ENCODE results near the gene E2F3.

E2F3 gene

DNA sequence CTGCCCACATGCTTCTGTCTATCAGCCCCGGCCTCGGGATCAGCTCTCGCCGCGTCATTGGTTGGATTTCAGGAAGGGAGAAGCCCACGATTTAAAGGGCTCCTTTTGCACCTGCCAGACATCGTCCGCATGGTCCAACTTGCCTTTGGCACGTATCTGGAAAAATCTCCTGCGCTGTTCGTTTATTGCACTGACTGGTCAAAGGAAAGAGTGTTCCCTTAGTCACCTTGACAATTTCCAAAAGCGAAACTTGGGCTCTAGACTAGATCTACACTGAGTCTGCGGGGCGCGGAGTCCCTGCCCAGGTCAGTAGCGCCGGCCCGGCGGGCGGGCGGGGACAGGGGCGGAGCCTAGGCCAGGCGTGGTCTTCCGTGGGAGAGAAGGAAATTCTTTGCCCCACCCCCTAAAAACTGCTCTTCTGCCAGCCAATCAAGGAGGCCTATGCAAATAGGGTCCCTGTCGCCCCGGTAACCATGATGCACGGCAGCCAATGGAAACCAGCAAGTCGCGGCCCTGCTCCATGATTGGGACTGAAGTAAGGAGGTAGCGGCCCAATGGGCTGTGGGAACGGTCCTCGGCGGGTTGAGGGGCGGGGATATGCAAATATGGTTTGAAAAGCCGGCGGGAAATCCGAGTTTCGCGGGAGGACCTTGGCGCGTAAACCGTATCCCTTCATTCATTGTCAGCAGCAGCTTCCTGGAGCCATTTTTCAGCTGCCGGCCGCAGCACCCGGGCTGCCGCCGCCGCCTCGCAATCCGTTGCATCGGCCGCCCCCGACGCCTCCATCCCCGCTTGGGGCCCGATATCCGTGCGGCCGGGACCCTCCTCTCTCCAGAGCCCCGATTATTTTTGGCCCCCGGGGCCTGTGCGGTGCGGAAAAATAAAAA lies at the start of gene E2F3:
E2F3 (plus strand) TSS at position 675 of the 887 bp plus-strand sequence. CDS start 354 bp downstream, outside the sequence.
- peak; percentile 99 for DNase-seq

DNA sequence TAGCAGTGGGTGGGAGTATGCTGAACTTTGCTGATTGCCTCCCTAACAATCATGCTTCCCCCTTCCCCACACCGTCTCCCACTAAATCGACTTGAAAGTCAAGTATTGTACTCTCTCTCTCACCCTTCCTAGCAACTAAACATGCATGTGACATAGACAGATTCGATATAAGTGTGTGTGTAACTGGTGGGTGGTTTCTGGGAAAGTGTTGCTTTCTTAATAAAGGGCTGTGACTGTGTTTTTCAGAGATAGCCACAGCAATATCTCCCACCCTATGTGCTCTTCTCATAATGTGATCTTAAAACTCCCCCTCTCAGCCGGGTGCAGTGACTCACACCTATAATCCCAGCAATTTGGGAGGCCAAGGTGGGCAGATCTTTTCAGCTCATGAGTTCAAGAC lies 49.3 kb upstream of the E2F3 start:
- DNase-seq: no peak

DNA sequence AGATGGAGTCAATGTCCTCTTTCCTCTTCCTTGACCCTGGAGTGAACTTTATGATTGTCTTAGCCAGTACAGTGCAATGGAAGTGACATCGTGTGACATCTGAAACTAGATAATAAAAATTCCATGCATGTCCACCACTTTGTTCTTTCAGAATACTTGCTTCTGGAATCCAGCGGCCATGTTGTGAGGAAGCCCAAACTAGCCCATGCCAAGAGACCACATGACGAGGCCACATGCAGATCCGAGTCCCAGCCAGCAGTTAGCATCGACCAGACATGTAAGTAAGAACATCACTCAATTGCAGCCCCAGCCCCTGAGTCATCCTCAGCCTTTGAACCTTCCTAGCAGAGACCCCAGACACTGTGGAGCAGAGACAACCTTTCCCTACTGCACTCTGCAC lies 48.5 kb upstream of the E2F3 start:
- DNase-seq: no peak

DNA sequence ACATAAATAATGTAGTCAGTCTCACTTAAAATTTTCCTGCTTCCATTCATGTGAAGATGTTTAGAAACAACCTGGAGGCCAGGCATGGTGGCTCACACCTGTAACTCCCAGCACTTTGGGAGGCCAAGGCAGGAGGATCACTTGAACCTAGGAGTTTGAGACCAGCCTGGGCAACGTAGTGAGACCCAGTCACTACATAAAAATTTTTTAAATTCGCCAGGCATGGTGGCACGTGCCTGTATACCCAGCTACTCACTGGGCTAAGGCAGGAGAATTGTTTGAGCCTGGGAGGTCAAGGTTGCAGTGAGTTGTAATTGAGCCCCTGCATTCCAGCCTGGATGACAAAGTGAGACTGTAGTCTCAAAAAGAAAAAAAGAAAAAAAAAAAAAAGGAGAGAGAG lies 47.3 kb upstream of the E2F3 start:
- DNase-seq: no peak

DNA sequence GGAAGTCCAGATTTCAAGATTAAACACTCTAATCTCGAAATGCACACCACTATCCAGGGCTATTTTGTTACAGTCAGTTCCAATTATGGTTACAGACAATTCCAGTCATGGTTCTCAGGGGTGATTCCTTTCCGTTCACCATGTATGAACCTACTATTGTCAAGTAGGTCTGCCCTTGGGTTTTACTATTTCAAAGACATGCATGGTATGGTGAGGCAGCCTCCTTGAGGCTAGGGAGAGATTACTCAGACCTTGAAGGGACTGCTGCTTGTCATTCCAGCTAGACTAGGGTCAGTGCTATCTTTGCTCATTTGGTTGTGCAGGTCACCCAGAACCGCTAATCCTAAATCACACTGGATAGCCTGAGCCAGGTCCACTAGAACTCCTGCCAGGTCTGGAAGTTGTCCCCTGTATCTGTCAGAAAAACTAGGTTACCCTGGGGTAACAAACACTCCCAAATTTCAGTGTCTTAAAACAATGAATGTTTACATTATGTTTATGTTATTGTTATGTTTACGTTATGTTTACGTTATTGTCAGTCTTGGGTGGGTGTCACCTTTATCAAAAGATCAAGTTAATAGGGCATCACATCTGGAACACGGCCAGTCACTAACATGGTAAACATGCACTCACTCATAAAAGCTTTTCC lies 41.1 kb upstream of the E2F3 start:
- no peak for DNase-seq

DNA sequence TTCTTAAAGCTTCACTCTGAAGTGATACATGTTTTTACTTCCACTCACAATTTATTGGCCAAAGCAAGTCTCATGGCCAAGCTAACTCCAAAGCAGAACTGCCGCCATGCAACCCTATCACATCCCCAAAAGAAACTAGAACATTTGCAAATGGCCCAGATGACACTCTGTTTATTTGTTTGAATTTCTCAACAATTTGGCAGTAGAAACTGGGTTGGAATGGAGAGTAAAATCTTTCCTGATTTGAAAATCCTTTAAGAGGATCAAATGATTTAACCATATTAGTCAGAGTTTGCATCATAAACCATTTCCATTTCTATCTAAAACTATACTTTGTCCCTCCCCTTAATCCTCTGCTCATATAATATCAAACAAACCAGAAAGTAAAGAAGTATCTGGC lies 39.1 kb upstream of the E2F3 start:
- DNase-seq: no peak

DNA sequence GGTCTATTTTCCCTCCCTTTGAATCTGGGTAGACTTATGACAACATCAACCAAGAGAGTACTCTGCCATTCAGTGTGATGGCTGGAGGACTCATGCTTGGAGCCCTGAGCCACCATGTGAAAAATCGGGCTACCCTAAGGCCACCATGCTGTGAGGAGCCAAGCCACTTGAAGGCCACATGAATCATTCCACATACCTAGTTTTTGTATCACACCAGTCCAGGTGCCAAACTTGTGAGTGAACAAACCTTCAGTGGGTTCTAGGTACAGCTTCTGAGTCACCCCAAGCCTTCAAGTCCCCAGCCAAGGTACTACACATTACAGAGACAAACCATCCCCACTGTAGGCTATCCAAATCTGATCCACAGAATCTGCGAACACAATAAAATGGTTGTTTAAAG lies 37.4 kb upstream of the E2F3 start:
- DNase-seq: no peak

DNA sequence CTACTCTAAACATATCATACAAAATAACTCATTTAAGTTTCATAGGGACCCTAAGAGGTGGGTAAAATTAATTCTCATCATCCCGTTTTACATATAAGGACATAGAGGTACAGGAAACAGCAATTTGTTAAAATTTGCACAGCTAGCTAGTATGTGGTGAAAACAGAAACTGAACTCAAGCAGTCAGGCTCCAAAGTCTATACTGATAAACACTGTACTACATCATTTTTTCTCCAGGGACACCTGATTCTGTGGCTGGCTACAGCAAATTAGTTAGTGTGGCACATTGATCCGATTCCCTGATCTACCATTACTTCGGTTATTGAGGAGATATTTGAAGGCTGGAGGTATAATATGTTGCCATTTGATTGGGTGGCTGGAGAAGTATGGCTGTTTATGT lies 36.2 kb upstream of the E2F3 start:
- DNase-seq: no peak

DNA sequence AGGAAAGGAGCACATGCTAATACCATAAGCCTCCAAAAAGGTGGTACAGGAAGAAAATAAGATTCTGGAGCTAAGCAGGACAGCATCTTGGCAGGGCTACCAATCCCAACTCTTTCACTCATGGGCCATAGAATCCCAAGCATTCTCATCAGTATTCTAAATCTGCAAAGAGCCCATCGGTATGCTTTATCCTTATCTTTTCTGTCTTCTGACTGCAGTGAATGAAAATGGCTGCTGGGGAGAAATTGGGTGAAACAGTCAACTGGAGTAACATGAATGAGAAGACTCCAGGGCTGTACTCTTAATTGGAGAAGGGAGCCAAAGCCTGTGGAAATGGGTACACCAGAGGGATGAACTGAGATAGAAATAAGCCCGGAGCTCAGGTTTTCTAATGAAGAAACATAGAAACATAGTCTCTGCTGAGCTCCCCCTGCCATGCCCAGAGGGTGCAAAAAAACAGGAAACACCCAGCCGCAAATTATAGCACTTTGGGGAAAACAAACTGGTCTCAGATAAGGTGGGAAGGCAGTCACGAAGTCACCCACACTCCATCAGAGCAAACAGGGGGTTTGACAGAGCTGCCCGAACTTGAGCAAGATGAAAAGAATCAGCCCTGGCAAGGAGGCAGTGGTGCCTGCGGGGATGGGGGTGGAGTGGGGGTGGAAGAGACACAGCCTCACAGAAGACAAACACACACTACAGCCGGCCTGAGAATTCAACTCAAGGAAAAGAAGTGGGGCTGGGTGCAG lies 35.4 kb upstream of the E2F3 start:
- DNase-seq: peak; percentile 62

DNA sequence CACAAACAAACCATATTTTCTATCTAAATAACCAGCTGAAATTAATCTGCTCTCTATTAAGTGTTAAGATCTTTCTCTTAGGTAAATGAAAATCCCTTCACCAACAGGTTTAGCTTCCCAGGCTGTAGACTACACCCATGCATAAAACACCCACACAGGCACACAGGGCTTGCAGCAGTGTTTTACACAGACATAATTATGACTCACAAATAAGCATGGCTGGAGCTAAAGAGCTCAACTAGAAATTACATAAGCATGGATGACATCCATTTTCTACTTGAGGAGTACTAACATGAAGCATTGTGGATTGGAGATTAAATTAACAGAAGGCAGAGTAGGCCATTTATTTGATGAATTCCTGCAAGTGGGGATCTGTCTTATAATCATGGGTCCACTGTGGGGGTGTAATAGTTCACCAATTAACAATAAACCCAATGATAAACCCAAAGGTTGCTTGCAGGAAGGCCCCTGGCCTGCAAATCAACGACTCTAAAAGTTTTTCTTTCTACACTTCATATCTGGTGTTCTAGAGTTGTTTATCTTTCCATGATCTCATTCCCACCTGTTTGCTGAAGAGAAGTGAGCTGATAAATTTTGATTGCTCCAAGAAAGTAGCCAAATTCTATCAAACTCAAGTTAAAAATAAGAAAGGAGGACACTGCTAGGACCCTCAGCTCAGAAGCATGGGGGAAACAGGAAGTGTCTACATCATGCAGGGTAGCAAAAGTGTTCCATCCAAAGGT lies 33.8 kb upstream of the E2F3 start:
- no peak for DNase-seq

DNA sequence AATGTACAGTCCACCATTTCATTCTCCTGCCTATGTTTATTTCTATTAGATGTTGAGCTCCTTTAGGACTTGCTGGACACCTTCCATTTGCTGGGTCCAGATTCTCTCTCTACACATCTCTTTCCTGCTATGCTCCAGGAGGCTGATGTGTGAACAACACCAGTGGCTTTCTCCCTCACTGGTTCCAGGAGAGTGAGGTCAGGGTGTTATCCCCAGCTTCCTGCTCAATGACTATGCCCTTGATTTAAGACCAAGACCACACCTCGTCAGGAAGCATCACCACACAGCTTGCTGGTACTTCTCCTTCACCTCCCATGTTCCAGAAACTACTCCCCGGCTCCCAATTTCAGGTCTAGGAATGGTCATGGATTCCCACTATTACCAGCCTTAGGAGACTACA lies 31.3 kb upstream of the E2F3 start:
- DNase-seq: no peak

DNA sequence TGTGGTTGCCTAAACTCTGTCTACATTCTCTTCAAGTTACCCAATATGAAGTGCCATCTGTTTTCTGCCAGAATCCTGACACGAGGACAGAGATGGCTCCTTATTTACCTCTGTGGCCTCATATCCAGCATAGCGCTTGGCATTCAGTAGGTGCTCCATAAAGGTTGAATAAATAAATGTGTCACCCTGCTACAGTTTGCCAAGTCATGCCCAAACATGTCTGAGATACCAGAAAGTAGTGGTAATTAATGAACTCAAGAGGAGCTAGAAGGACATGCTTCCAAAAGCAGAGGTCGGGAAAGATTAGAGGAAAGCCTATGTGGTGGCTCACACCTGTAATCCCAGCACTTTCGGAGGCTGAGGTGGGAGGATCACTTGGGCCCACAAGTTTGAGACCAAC lies 30.9 kb upstream of the E2F3 start:
- DNase-seq: no peak

DNA sequence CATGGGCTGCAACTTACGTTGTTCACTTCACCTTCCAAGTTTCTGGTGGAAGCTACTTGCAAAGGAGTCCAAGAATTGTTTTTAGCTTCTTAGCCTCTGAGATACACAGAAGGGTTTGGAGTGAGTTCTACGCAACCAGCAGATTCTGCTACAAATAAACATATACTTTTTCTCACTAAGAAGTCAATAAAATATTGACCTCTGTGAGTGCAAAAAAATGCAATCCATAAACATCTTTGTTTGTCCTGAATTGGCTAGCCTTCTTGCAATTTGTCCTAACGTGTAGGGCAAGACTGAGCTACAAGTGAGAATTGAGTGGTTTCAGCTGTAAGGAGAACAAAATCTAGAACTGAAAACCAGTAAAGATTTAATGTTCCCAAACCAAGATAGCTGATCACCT lies 26.2 kb upstream of the E2F3 start:
- DNase-seq: no peak

DNA sequence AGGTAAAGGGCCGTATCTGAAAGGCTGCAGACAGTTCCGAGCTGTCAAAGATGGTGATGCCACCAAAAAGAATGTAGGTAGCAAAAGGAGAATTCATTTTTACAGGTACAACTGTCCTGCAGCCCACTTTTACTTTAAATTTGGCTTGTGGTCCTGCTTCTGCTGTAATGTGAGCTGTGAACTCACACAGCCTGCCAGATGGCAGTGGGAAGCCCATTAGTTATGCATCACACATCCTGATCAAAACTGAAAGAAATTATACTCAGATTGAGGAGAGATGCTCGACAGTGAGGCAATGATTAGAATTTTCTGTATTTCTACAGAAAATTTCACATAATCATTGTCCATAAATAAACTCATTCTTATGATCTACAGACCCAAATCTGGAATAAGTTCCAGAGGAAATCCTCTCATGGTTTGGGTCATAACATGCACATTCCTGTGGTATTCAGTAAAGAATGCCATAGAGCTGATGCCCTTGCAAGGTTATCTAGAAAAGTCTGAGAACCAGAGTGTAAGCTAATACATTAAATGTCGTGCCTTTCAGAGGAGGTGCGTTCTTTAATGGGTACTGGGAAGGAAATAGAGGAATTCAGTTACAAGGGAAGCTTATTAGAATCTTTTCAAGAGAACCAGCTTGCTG lies 23.9 kb upstream of the E2F3 start:
- DNase-seq: no peak

DNA sequence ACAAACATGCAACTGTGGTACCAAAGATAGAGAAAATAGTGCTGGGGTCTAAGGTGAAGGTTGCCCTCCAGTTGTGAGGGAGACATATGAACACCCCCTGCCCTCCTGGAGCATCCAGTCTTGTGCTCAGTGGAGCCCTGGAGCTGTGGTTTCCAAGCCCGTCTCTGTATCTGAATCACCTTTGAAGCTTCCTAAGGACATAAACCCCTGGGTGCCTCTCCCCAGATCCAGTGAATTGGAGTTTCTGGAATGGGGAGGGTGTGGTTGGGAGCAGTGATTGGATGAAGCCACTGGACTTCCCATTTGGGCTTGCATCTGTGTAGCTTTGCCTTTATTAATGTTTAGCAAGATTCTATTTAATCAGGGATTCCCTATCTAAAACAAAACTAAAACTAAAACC lies 22.4 kb upstream of the E2F3 start:
- DNase-seq: no peak

DNA sequence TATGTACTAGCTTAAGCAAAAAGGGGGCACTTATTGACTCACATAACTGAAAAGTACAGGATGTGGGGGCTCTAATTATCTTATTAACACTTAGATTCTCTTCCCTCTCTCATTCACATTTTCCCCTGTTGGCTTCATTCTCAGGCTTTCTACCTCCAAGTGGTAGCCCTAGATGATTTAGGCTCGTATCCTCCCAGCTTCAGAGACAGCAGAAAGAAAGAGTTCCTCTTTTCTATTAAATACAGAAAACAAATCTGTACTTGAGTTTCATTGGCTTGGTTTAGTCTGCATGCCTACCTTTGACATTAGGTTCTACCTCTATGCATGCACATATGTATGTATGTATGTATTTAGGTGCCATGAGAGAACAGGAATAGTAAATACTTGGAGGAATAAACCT lies 15.5 kb upstream of the E2F3 start:
- DNase-seq: no peak

DNA sequence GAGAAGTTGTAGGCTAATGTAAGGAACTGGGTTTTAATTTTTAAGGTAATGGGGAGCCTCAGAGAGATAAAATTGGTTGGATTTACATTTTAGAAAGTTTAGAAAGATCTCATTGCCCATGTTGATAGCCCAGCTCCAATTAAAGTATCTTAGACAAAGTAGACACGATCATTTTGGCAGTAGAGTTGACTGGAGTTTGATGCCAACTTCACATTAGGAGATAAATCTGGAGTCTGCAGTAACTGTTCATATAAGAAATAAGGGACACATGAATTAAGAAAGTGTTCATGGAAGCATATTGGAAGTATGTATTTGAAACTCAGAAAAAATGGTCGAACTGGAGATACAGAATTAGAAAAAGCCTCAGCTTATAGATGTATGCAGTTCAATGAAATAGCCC lies 12.6 kb upstream of the E2F3 start:
- no peak for DNase-seq

DNA sequence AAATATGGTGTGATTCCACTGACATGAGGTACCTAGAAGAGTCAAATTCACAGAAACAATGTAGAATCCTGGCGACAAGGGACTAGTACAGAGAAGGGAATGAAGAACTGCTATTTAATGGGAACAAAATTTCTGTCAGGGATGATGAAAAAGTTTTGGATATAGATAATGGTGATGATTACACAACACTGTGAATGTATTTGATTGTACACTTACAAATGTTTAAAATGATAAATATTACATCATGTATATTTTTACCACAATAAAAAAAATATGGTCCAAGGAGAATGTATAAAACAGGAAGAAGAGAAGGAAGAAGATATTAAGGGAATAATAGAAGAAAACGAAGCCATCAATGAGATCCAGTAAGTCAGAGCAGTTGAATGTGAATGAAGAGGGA lies 8.4 kb upstream of the E2F3 start:
- DNase-seq: no peak

DNA sequence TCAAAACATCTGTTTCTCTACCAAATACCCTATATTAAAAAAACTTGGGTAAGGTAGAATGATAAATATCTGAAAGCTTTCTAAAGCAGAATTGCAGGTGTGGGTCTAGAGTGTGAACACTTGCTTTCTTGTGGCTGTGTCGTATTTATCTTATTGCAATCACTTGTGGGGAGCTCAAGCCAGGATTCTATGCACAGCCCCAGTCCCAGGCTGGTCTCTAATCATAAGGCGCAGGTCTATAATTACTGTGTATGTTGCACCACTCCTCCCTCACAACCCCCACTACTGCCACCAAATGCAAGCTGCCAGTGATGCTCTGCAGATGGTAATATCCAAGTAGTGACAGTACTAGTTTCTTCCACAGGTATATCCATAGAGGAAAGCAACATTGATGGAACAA lies 2.2 kb upstream of the E2F3 start:
- no peak for DNase-seq

DNA sequence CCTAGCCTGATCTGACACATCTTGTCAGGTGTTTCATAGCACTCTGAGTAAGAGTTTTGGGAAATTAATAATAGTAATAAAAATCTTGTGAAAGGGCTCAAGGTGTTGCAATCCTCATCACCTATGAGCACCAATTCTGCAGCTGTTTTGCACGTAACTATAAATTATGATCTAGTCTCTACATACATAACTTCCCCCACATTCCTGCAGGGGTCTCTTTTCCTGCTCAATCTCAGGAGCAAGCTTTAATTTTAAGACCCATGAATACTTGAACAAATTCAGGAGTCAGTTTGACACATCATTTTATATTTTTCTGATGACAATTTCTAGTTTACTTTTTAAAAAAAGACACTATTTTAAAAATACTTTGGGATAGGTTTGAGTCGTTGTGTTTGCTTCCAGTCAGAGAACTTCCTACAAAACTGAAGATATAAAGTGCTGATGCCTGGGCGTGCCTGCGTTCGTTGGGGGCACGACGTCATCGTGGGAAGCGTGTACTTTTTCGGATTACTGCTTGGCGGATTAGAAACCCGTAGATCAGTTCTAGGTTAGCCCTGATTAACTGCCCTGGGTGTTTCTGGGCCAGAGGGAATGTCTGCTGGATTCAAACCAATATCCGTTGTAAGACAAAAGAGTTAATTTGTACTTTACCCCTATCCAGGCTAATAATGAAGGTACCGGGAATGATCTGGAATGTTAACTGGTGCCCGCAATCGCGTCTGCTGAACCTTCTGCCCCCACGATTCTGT lies 1.0 kb upstream of the E2F3 start:
- DNase-seq: peak; percentile 15

DNA sequence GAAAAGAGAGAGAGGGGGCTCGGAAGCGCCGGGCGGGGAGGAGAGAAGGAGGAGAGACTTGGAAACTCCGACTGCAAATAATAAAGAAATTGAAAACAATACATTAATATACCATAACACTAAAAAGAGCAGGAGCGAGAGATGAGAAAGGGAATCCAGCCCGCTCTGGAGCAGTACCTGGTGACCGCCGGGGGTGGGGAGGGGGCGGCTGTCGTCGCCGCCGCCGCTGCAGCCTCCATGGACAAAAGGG lies 338 bp downstream of the E2F3 start:
- no peak for DNase-seq

Measured in activated gamma-delta T cell treated with Interleukin-2 at 50 U/mL for 16 hours (primary cell).